GM18873 (cell line): ENCODE results near the gene APOBEC3A.
"Not testable (repeated sequence)": the region's sequence is repeated elsewhere in the genome, so short reads cannot be mapped to it uniquely, and the experiment has no call there.

Experiments
- ATAC-seq: cut with Tn5 transposase; IDR thresholded peaks from one replicate; pipeline ENCODE4 v1.9.1; 2021; ENCODE audit warnings: mild to moderate bottlenecking, moderate library complexity, moderate number of reproducible peaks; ENCODE audit not compliant: unreplicated experiment, low FRiP score

Gene APOBEC3A

GRCh38 chr22:38957808-38958650, 620 bp downstream of the APOBEC3A start:
- ATAC-seq: no peak

GRCh38 chr22:38958651-38958943, 1.2 kb downstream of the APOBEC3A start:
- not testable (repeated sequence) for ATAC-seq

- no peak for ATAC-seq
These were observed 2.2 kb downstream of the APOBEC3A start for GRCh38 chr22:38959590-38959989.

- not testable (repeated sequence) for ATAC-seq
These were observed 3.3 kb downstream of the APOBEC3A start for GRCh38 chr22:38960673-38961072.

- not testable (repeated sequence) for ATAC-seq
These were observed 5.9 kb downstream of the APOBEC3A start for GRCh38 chr22:38963291-38963738.

- ATAC-seq: no peak
These were observed 6.5 kb downstream of the APOBEC3A start for GRCh38 chr22:38963872-38964271.

GRCh38 chr22:38964306-38964705, 6.9 kb downstream of the APOBEC3A start:
- no peak for ATAC-seq

GRCh38 chr22:38964989-38965388, 7.6 kb downstream of the APOBEC3A start:
- no peak for ATAC-seq

GRCh38 chr22:38965614-38966379, 8.4 kb downstream of the APOBEC3A start:
- ATAC-seq: no peak

GRCh38 chr22:38966380-38966702, 8.9 kb downstream of the APOBEC3A start:
- no peak for ATAC-seq

- ATAC-seq: no peak
These were observed 9.5 kb downstream of the APOBEC3A start for GRCh38 chr22:38966942-38967341.

GRCh38 chr22:38967451-38968450, 10.3 kb downstream of the APOBEC3A start:
- no peak for ATAC-seq

- ATAC-seq: no peak
These were observed 11.4 kb downstream of the APOBEC3A start for GRCh38 chr22:38968801-38969200.

- ATAC-seq: no peak
These were observed 13.1 kb downstream of the APOBEC3A start for GRCh38 chr22:38970551-38970950.

GRCh38 chr22:38971202-38971601, 13.8 kb downstream of the APOBEC3A start:
- no peak for ATAC-seq

GRCh38 chr22:38971791-38972190, 14.4 kb downstream of the APOBEC3A start:
- no peak for ATAC-seq

- no peak for ATAC-seq
These were observed 15.1 kb downstream of the APOBEC3A start for GRCh38 chr22:38972558-38972957.

- ATAC-seq: no peak
These were observed 16.1 kb downstream of the APOBEC3A start for GRCh38 chr22:38973289-38974169.

GRCh38 chr22:38974170-38974825, 16.9 kb downstream of the APOBEC3A start:
- no peak for ATAC-seq
